HG03442 (cell line): ENCODE results near the gene COL11A1.
"Not testable (repeated sequence)": the region's sequence is repeated elsewhere in the genome, so short reads cannot be mapped to it uniquely, and the experiment has no call there.

Experiments
- ATAC-seq: cut with Tn5 transposase; IDR thresholded peaks from one replicate; pipeline ENCODE4 v1.9.1; 2021; ENCODE audit warnings: mild to moderate bottlenecking, moderate library complexity; ENCODE audit not compliant: unreplicated experiment

COL11A1 gene

GRCh38 chr1:102933362-102933761 is 175.0 kb downstream of the COL11A1 start:
- ATAC-seq: not testable (repeated sequence)

DNA sequence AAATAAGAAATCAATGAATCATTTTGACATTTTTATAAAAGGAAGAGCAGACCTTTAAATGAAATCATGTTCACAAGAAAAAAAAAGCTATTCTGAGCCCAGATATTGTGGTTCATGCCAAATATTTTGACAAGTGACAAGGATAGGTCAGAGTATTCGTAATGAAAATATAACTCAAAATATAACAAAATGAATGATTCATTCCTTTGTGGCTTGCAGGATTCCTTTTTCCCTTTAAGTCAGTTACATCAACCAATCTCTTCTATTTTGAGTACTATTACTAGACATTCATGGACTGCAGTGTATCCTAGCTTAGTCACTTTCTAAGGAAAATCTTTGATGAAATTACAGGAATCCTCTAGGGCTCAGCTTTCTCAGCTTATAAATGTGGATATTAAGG is 188.7 kb downstream of the COL11A1 start:
- ATAC-seq: no peak

DNA sequence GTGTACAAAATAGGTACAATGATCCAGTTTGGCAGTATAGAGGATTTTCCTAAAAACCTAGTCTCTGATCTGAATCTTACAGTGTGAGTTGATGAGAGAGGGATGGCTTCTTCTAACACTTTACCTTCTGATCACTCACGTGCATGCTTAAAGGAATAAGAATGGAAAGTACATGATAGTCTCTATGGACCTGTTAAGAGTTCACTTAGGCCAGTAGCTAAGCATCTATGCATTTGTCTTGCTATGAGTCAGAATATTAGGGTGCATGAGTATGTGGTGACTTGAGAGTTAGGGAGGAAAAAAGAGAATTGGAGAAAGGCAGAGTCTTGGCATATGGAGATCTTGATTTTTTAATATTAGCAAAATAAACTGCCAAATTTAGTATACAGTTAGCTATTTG is 206.3 kb downstream of the COL11A1 start:
- ATAC-seq: no peak

DNA sequence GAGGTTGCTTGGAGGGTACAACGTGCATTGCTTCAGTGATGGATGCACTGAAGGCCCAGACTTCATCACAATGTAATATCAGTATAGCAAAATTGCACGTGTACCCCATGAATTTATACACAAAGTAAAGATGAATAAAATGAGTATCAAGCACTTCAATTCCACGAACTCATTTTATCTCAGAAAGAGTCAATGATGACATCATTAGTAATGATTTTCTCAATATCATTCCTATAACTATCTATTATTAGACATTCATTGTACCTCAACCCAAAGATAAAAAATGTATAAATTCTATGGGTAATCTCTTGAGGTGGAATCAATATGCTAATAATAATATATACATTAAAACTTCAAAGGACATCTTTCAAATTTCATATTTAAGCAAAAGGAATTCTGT is 208.4 kb downstream of the COL11A1 start:
- no peak for ATAC-seq

DNA sequence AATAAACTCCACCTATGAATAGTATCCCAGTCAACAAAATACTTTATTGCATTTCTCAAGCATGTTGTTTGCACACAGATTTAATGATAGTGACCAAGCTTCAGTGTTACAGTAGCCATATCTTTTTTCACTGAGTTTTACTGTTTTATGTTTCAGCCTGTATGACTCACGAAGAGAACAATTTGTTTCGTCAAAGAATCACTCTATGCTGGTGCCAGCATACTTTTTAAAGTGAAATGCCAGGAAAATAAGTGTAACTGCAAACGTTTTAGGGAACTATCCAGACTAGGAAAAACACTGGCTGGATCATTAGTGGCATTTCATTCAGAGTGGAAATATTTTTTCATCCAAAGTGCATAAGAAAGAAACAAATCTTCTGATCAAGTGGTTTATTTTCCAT is 210.8 kb downstream of the COL11A1 start:
- ATAC-seq: no peak

DNA sequence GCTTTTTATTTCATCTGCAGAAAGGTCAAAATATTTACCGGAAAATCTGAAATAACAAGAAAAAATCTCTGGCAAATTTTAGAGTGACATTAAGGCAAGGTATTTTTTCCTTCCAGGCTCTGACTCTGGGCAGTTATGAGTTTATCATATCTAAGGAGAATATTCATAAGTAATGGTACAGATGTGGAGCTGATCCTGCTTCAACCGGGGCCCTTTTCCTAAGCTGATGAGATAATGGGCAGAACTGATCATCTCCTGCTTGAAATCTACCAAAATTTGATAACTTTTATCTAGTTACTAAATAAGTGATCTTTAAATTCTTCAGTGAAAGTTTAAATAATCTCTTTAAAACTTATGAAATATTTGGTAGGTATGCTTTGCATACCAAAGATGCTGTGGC is 211.6 kb downstream of the COL11A1 start:
- no peak for ATAC-seq

GRCh38 chr1:102896286-102896685 is 212.0 kb downstream of the COL11A1 start:
- no peak for ATAC-seq

- no peak for ATAC-seq
Observed at GRCh38 chr1:102891868-102892625, 216.3 kb downstream of the COL11A1 start.

DNA sequence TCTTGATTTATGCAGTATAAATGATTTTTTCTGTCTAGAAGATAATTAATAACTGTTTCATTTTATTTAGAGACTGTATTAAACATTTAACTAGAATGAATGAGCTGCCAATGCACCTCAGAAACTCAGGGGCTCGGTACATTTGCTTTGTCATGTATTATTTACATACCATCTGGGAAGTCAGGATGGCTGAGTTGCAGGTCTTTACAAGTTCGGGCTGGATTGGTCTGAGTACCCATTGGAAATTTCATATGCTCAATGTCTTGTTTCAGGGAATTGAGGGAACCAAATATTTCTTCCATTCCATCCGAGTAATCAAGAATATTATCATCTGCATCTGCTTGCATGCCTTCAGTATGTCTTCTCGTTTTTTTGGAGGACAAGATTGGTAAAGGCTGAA is 221.7 kb downstream of the COL11A1 start:
- no peak for ATAC-seq

GRCh38 chr1:102884238-102884637 is 224.1 kb downstream of the COL11A1 start:
- ATAC-seq: no peak

GRCh38 chr1:102879439-102879993 is 228.8 kb downstream of the COL11A1 start:
- no peak for ATAC-seq

GRCh38 chr1:102875756-102876155 is 232.6 kb downstream of the COL11A1 start:
- ATAC-seq: no peak

- no peak for ATAC-seq
Observed at GRCh38 chr1:102872526-102872925, 235.8 kb downstream of the COL11A1 start.

- ATAC-seq: no peak
Observed at GRCh38 chr1:102872097-102872496, 236.2 kb downstream of the COL11A1 start.

GRCh38 chr1:102863704-102864103 is 244.6 kb downstream of the COL11A1 start:
- ATAC-seq: no peak

- ATAC-seq: no peak
Observed at GRCh38 chr1:102861247-102861646, 247.1 kb downstream of the COL11A1 start.

- ATAC-seq: no peak
Observed at GRCh38 chr1:102858695-102859094, 249.6 kb downstream of the COL11A1 start.

DNA sequence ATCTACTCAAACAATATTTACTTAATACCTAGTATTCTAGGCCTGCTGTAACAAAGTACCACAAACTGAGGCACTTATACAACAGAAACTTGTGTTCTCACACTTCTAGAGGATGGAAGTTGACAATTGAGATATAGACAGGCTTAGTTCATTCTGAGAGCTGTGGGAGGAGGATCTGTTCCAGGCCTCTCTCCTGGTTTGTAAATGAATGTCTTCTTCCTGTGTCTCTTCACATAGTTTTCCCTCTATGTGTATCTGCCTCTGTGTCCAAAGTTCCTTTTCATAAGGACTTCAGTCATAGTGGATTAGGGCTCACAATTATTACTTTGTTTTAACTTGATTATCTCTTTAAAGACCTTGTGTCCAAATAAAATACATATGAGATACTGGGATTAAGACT is 251.1 kb downstream of the COL11A1 start:
- no peak for ATAC-seq

- no peak for ATAC-seq
Observed at GRCh38 chr1:102853701-102854187, 254.6 kb downstream of the COL11A1 start.

DNA sequence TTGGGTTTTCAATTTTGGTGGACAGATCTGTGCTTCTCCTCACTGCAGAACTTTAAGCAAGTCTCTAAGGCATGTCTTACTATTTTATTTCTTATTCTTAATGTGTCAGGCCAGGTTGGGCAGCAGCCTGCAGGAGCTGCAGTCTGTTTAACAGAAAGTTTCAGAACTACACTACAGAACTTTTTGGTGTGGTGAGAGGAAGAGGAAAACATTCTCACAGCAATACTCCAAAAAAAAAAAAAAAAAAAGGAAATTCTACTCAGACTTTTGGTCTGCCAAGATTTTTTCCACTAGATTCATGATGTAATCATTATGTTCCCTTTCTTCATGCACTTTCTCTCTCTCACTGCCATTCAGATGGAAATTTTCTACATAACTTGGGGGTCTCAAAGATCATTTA is 255.2 kb downstream of the COL11A1 start:
- no peak for ATAC-seq

DNA sequence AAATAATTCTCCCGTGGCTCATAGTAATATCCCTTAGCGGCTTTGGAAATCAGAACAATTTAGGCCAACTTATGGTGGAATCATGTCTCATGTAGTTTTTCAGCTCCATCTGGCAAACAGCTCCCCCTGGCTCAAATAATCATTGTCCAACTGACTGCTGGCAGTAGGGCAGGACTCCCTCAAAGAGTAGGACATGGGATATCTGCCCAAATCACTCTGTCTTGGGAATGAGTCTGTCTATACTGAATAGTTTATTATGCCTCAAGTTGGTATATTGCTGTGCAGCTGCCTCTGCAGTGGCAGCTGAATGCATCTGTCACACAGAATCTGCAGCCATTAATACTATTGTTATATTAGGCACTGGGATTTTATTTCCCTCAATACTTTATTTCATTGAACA is 255.7 kb downstream of the COL11A1 start:
- no peak for ATAC-seq

DNA sequence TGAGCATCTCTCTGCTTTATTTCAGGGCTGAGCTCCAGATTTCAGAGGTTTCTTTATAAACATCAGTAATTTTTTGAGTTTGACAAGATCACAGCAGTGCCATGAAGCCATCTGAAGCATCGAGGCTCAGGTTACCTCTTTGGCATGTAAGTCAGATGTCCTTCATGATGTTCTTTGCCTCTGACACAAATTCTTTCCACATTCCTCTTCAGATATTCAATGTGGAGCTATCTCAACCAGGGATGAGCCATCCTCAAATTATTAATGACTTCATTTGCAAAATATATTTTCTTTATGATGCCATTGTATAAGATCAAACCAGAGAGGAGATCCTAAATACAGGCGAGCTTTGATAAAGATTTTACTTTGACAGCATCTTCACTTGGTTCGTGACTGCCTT is 256.7 kb downstream of the COL11A1 start:
- no peak for ATAC-seq

GRCh38 chr1:102842606-102843005 is 265.7 kb downstream of the COL11A1 start:
- ATAC-seq: no peak
